ENCODE results near the gene ASB2.

The ASB2 gene

DNA sequence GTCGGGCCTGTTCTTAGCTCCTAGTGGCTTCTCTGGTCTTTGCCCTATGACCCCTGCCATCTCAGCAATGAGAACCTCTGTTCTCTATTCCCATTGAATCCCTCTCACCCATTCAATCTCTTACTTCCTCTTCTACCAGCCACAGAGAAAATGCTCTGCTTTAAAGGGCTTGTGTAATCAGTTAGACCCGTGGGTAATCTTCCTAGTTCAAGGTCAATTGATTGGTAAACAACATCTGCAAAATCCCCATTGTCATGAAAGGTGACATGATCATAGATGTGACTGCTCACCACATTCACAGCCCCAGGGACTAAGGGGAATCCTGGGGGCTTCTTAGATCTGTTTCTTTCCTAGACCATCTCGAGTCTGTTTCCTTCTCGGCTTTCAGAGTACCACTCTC lies 13.6 kb upstream of the ASB2 start:
- DNase-seq (ENCODE audit: low read depth): no peak
- H3K4me3 ChIP-seq (ENCODE audit: control insufficient read depth, low read depth, low read length): no peak overlapping the region
- TF ChIP-seq, protein P1, sequence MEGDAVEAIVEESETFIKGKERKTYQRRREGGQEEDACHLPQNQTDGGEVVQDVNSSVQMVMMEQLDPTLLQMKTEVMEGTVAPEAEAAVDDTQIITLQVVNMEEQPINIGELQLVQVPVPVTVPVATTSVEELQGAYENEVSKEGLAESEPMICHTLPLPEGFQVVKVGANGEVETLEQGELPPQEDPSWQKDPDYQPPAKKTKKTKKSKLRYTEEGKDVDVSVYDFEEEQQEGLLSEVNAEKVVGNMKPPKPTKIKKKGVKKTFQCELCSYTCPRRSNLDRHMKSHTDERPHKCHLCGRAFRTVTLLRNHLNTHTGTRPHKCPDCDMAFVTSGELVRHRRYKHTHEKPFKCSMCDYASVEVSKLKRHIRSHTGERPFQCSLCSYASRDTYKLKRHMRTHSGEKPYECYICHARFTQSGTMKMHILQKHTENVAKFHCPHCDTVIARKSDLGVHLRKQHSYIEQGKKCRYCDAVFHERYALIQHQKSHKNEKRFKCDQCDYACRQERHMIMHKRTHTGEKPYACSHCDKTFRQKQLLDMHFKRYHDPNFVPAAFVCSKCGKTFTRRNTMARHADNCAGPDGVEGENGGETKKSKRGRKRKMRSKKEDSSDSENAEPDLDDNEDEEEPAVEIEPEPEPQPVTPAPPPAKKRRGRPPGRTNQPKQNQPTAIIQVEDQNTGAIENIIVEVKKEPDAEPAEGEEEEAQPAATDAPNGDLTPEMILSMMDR (conservative IDR thresholded peaks at IDR 0.05; ENCODE audit: control insufficient read depth, insufficient read depth, low read depth, low read length): no peak

DNA sequence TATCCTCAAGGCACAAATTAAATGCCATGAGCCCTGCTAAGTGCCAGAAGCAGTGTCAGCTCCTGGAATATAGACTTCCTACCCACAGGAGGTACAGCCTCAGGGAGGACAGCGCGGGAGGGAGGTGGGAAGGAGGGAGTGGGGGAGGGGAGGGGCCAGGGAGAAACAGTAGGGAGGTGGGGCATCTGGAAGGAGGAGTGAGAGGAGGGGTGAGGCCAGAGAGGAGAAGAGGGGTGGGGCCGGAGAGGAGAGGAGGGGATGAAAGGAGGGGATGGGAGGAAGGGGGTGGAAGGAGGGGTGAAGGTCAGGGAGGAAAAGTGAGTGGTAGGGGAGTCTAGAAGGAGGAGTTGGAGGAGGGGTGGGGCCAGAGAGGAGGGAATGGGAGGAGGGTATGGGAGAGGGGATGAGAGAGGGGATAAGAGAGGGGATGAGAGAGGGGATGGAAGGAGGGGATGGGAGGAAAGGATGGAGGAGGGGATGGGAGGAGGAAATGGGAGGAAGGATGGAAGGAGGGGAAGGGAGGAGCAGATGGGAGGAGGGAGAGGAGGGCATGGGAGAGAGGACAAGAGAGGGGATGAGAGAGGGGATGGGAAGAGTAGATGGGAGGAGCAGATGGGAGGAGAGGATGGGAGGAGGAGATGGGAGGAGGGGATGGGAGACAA lies 11.6 kb upstream of the ASB2 start:
- TF ChIP-seq, protein P1 (conservative IDR thresholded peaks at IDR 0.05; ENCODE audit: control insufficient read depth, insufficient read depth, low read depth, low read length): no peak
- DNase-seq (ENCODE audit: low read depth): no peak
- no peak overlapping the region for H3K4me3 ChIP-seq (ENCODE audit: control insufficient read depth, low read depth, low read length)

DNA sequence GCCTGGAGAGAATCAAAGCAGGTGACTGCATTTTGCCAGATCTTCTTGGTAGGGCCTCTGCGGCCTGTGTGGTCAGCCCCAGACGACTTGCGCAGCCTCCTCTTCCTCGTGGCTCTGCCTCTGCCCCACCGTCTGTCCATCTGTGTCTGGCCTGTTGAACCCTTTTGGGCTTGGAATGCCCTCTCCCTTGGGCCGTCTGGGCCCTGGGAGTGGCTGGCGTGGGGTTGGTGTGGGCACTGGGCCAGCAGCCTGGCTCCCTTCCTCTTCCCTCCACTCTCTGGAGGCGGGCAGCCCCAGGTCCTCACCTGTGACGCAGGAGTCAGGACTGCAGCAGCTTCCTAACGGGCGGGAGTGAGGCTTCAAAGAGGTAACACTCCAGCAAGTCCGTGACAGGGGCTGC lies 11.0 kb upstream of the ASB2 start:
- no peak for DNase-seq (ENCODE audit: low read depth)
- no peak overlapping the region for H3K4me3 ChIP-seq (ENCODE audit: control insufficient read depth, low read depth, low read length)
- TF ChIP-seq, protein P1 (conservative IDR thresholded peaks at IDR 0.05; ENCODE audit: control insufficient read depth, insufficient read depth, low read depth, low read length): no peak

DNA sequence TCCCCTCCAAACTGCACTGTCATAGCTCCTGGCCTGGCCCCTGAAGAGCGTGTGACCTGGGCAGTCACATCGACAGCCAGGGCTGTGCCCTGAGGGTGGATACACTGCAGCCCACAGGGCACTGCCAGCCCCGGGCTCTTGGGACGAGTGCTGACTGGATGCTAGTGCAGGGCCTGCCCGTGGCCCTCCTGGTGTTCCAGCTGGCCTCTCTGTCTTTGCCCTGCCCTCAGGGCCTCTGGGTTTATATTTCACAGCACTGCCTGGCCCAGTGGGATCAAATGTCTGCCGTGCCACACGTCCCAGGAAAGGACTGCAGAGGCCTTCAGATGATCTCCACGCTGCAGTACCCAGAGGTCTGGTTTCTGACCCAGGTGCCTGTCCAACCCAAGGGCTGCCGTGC lies 10.6 kb upstream of the ASB2 start:
- no peak overlapping the region for H3K4me3 ChIP-seq (ENCODE audit: control insufficient read depth, low read depth, low read length)
- no peak for DNase-seq (ENCODE audit: low read depth)
- TF ChIP-seq, protein P1 (conservative IDR thresholded peaks at IDR 0.05; ENCODE audit: control insufficient read depth, insufficient read depth, low read depth, low read length): no peak

DNA sequence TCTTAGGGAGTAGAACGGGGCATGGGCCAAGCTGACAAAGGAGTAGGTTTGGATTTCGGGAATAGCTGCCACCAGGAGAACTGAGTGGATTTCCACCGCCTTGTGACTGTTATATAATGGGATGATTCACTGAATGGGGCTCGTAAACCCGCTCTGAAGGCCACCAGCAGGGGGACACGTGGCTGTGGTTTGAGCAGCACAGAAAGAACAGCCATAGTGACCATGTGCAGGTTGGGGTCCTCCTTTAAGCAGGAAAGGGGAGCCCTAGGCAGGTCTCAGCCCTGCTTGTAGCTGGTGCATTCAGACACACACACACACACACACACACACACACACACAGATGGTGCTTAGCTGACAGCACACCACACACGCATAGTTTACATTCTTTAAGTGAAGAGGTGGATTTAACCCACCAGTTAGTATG lies 8.6 kb upstream of the ASB2 start:
- DNase-seq (ENCODE audit: low read depth): peak; percentile 41
- H3K4me3 ChIP-seq (ENCODE audit: control insufficient read depth, low read depth, low read length): no peak overlapping the region

DNA sequence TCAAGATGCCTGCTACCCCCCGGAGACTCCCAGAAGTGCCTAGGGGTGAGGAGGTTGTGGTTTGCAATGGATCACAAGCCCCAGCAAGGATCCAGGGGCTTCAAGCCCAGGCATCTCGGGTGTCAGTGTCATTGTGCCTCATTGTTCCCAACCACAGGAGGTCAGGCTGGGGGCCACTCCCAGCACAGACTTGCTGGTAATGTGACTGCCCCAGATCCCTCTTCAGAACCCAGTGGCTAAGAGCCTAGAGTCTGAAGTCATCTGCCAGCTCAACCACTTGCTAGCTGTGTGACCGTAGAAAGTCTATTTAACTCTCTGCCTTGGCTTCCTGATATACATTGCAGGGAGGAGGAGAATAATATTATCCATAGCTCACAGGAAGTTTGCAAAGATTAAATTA lies 7.7 kb upstream of the ASB2 start:
- no peak for DNase-seq (ENCODE audit: low read depth)
- TF ChIP-seq, protein P1 (conservative IDR thresholded peaks at IDR 0.05; ENCODE audit: control insufficient read depth, insufficient read depth, low read depth, low read length): no peak
- no peak overlapping the region for H3K4me3 ChIP-seq (ENCODE audit: control insufficient read depth, low read depth, low read length)

More for the DNA sequence above, 8.6 kb upstream of the ASB2 start:
- TF ChIP-seq, protein P1 (conservative IDR thresholded peaks at IDR 0.05; ENCODE audit: control insufficient read depth, insufficient read depth, low read depth, low read length): peak; percentile 38

Data from fibroblast of mammary gland (primary cell).